ENCODE data around the gene STX10. TPM values are rescaled to one million over a fixed set of nuclear protein-coding genes. Genes with fewer than 3 reads are reported as not detected.

The STX10 gene
- total and polyA plus RNA-seq, 9 of the 15 experiments (the other 6 are each of a cell fraction or from before 2014, with no cell fraction given): 0.51 to 66.3 (median 31.0) TPM

DNA sequence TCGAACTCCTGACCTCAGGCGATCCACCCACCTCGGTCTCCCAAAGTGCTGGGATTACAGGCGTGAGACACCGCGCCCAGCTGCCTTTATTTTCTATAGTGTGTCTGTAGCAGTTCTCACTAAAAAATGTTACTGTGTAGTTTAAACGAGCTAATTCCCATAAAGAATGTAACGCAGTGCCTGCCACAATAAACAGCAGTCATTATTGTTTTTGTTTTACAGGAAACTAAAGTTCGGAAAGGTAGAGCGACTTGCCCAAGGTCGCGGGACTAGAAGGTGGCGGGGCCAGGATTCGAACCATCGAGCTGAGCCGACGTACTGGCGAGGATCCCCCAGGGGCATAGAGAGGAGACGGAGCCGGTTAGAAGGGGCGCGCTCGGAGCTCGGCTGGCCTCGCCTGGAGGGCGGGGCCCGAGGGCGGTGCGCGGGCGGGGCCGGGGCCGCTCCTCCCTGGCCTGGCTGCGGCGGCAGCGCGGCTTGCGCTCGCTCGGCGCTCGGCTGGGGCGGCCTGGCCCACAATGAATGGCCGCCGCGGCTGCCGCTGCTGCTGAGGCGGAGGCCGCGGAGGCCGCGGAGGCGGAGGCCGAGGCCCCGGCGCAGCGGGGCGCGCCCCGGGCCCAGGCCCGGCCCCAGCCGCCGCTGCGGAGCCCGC is 32.3 kb downstream of the STX10 start, which contains the start of gene NACC1 (continued):
- TF ChIP-seq MAZ (CRISPR knock-in tag; conservative IDR thresholded peaks at IDR 0.05 in 1 of 2, IDR thresholded peaks at IDR 0.05 in 1 of 2) (peak; percentile 75 to 92), E2F6 (IDR thresholded peaks at IDR 0.05; ENCODE audit: borderline replicate concordance in 1 of 2, extremely low read depth in 1 of 2, insufficient read depth in 1 of 2, insufficient read length in 1 of 2, low read depth in 1 of 2, low read length in 1 of 2, poor library complexity in 1 of 2, severe bottlenecking in 1 of 2) (peak in 1 of 2 experiments; percentile 26), SRSF3 (IDR thresholded peaks at IDR 0.05; ENCODE audit: insufficient read depth, low read length) (no peak), SP2 (IDR thresholded peaks at IDR 0.05; ENCODE audit: extremely low read depth, low read depth, low read length, poor library complexity, severe bottlenecking) (peak; percentile 53), ZNF253 (CRISPR knock-in tag; conservative IDR thresholded peaks at IDR 0.05) (no peak), FIP1L1 (IDR thresholded peaks at IDR 0.05; ENCODE audit: low read depth, low read length, poor library complexity, severe bottlenecking) (no peak), ZZZ3 (IDR thresholded peaks at IDR 0.05) (no peak), EWSR1 (IDR thresholded peaks at IDR 0.05; ENCODE audit: borderline replicate concordance, low read depth, partially characterized antibody) (no peak), SMAD4 (CRISPR knock-in tag; conservative IDR thresholded peaks at IDR 0.05) (0 out of 2 replicates have a peak, but pooled peaks have one; percentile 49), ARNT (IDR thresholded peaks at IDR 0.05) (0 out of 4 replicates have a peak, but pooled peaks of 1 of the 2 experiments have one; percentile 37), SIN3A (IDR thresholded peaks at IDR 0.05; ENCODE audit: borderline replicate concordance in 2 of 2, control insufficient read depth in 1 of 2, low read depth in 2 of 2, low read length in 2 of 2) (peak in 1 of 2 experiments; percentile 33; a peak in 1 of 4 replicates), CC2D1A (IDR thresholded peaks at IDR 0.05) (0 out of 2 replicates have a peak, but pooled peaks have one; percentile 13), CHD4 (IDR thresholded peaks at IDR 0.05; ENCODE audit: insufficient read depth, insufficient replicate concordance, low read depth, low read length, poor library complexity, severe bottlenecking) (peak; percentile 41), REST (IDR thresholded peaks at IDR 0.05; ENCODE audit: borderline replicate concordance) (peak; percentile 92), REST (CRISPR knock-in tag; IDR thresholded peaks at IDR 0.05; ENCODE audit: low read depth) (no peak), NRF1 (conservative IDR thresholded peaks at IDR 0.05 in 1 of 2, IDR thresholded peaks at IDR 0.05 in 1 of 2) (peak; percentile 60 to 70; a peak in 2 of 4 replicates)

Measured in K562 (cell line).